ENCODE data around the gene TMEM140. TPM values are rescaled to one million over a fixed set of nuclear protein-coding genes. Genes with fewer than 3 reads are reported as not detected.

TMEM140 gene
- total and polyA plus RNA-seq, 11 donors = 6.7 to 131 (median 26.5) TPM

DNA sequence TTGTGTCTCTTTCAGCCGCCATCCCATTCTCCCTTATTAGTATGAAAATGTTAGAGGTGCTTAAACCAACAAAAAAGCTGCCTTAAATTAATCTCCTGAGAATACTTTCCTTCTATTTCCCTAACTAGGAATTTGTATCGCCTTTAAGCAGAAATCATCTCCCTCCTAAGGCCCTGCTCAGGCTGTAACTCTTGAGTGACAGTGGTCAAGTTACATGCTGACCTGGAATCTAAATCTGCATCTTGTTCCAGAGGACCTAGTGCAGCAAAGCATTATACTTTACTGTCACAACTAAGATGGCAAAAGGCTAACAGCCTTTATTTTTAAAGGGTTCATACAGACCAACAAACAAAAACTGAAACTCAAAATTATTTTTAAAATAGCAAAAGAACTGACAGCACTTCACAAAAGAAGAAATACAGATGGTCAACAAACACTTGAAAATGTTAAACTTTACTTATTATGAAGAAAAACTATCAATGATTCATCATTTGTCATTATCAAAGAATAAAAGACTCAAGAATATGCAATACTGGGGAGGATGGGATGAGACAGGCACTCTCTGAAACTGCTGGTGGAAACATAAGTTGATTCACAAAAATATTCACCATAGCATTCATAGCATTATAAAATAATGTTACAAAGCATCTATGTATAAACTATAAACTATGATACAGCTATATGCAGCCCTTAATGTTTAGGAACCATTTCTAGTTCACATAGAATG is 11.7 kb downstream of the TMEM140 start:
- Histone ChIP-seq H3K27me3 (no peaks in the 10 kb centered on the region), H3K27ac (peak overlapping the region; percentile 58 to 90 (median 78)), H3K4me1 (peaks cover 26 to 67% (median 58%) of the 10 kb centered on the region in 12 donors), H3K36me3 (peaks cover 0 to 43% (median 4%) of the 10 kb centered on the region in 9 donors), H3K9me3 (peaks cover 0 to 25% (median 15%) of the 10 kb centered on the region in 12 donors), H3K4me3 (peak overlapping the region in 3 of 12 donors; percentile 2 to 6 (median 5))
- intact Hi-C loops (cut with DNase I) = loop anchor here in 4 of 10 donors (2.0 to 10.0 kb wide), 4 partner anchors 13 to 475 kb away; partner anchors contain the start of genes CALD1 (in 2 of the 4) and AGBL3 (in 1 of the 4)
- no peak for DNase-seq
- TF ChIP-seq, protein P1, sequence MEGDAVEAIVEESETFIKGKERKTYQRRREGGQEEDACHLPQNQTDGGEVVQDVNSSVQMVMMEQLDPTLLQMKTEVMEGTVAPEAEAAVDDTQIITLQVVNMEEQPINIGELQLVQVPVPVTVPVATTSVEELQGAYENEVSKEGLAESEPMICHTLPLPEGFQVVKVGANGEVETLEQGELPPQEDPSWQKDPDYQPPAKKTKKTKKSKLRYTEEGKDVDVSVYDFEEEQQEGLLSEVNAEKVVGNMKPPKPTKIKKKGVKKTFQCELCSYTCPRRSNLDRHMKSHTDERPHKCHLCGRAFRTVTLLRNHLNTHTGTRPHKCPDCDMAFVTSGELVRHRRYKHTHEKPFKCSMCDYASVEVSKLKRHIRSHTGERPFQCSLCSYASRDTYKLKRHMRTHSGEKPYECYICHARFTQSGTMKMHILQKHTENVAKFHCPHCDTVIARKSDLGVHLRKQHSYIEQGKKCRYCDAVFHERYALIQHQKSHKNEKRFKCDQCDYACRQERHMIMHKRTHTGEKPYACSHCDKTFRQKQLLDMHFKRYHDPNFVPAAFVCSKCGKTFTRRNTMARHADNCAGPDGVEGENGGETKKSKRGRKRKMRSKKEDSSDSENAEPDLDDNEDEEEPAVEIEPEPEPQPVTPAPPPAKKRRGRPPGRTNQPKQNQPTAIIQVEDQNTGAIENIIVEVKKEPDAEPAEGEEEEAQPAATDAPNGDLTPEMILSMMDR (IDR thresholded peaks at IDR 0.05) = no peak
- no peak for TF ChIP-seq POLR2A (IDR thresholded peaks at IDR 0.05)
- WGBS, 4 donors = 71 to 80% (median 77%) methylated on average over 2 of the region's 2 CpGs
- ATAC-seq = no peak

DNA sequence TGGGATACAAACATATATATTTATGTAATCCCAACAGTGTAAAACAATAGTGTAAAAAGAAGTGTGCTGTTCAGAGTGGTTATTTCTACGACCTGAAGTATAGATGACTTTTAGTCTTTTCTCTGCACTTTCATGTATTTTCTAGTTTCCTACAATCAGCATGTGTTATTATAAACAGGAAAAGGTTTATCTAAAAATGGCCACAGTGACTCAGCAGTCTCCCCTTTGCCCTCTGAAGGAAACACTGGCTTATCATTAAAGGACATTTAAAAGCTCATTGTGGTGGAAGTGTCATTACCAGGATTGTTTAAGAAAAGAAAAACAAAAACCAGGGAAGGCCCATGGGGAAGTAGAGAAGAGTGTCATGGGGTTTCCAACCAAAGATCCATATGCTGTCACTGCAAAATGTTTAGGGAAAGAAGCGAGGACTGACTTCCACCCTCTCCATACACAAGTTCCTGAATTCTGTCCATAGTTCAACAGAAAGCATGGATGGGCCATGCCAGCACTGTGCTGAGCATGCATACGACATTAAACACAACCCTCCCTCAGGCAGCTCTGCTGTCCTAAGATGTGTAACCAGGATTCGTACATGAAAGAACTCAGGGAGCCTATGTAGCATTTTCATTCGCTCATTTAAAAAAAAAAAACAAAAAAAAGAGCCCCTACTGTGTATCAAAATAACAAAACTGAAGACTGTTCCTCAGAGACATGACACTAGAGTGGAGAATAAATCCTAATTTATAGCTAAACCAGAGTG is 12.4 kb downstream of the TMEM140 start:
- peaks cover 0 to 48% (median 10%) of the 10 kb centered on the region in 9 donors for H3K36me3 ChIP-seq
- WGBS, 4 donors = 48 to 67% (median 58%) methylated on average over 5 of the region's 5 CpGs
- H3K27me3 ChIP-seq = no peaks in the 10 kb centered on the region
- peak overlapping the region in 3 of 12 donors; percentile 5 to 21 (median 6) for H3K4me3 ChIP-seq
- H3K9me3 ChIP-seq = peaks cover 0 to 18% (median 14%) of the 10 kb centered on the region in 12 donors
- peak overlapping the region; percentile 58 to 90 (median 78) for H3K27ac ChIP-seq
- intact Hi-C loops (cut with DNase I) = loop anchor here in 4 of 10 donors (2.0 to 10.0 kb wide), 4 partner anchors 13 to 475 kb away; partner anchors contain the start of genes CALD1 (in 2 of the 4) and AGBL3 (in 1 of the 4)
- peaks cover 27 to 74% (median 65%) of the 10 kb centered on the region in 12 donors for H3K4me1 ChIP-seq
- DNase-seq = no peak
- ATAC-seq = peak; percentile 18 to 67 (median 36)
- no peak for TF ChIP-seq POLR2A (IDR thresholded peaks at IDR 0.05)
- TF ChIP-seq, protein P1 (IDR thresholded peaks at IDR 0.05) = no peak

DNA sequence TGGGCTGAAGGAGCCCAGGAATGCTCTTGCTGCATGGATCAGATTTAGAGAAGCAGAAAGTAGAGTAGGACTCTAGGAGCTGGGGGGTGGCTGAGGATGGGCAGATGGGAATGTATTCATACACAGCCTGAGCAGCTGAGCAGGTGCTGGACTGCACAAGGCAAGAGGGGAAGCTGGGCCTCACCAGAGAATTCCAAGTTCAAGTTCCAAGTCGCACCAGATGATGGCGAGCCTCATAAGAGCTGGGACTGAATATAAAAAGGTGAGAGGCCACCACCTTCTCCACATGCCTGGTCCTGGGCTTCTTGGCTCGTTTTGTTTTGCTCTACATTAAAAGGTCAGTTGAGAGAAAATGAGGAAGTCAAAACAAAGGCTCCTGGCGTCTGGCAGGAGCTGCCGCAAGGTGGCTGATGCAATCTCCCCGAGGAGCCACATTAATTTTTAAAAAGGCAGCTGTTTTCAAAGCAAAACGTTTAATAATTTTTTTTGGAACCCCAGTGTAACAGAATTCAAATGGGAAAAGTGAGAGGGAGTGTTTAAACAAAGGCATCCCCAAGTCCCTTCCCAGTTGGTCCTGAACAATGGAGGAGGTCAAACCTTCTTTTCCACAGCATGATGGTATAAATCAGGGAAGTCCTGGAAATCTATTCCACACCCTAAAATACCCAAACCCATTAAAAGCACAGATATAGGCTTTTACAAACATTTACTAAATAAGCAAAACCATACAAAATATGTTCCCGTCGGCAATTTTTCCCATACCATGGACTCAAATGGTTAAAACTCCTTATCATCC is 13.2 kb downstream of the TMEM140 start:
- ATAC-seq = peak in 3 of 4 donors; percentile 14 to 60 (median 17)
- WGBS, 4 donors = 55 to 61% (median 60%) methylated on average over 9 of the region's 9 CpGs
- intact Hi-C loops (cut with DNase I) = loop anchor here in 4 of 10 donors (2.0 to 10.0 kb wide), 4 partner anchors 14 to 476 kb away; partner anchors contain the start of genes CALD1 (in 2 of the 4) and AGBL3 (in 1 of the 4)
- peak in 1 of 5 donors; percentile 39 for DNase-seq
- Histone ChIP-seq H3K27ac (peak overlapping the region; percentile 58 to 90 (median 78)), H3K4me3 (peak overlapping the region in 3 of 12 donors; percentile 5 to 21 (median 6)), H3K9me3 (peaks cover 0 to 11% (median 6%) of the 10 kb centered on the region in 12 donors), H3K27me3 (no peaks in the 10 kb centered on the region), H3K4me1 (peaks cover 27 to 82% (median 73%) of the 10 kb centered on the region in 12 donors), H3K36me3 (peaks cover 0 to 48% (median 18%) of the 10 kb centered on the region in 9 donors)
- no peak for TF ChIP-seq POLR2A (IDR thresholded peaks at IDR 0.05)
- TF ChIP-seq, protein P1 (IDR thresholded peaks at IDR 0.05) = peak in 1 of 12 donors; percentile 18
